Stimulated activated CD8-positive, alpha-beta memory T cell treated with anti-CD3 and anti-CD28 coated beads, Interleukin-12 subunit alpha, Interleukin-12 subunit beta, amount 100 ng/mL, for 24 hours (primary cell): ENCODE data around the gene EDNRA.

Experiments used
- DNase-seq: peaks from one replicate; pipeline ENCODE4 v3.0.0-alpha.2; 2020; ENCODE audit errors: extremely low read depth

The EDNRA gene

GRCh38 chr4:147498031-147498660, 17.2 kb downstream of the EDNRA start:
- DNase-seq: no peak

GRCh38 chr4:147508346-147508745, 27.4 kb downstream of the EDNRA start:
- DNase-seq: no peak

GRCh38 chr4:147509386-147509785, 28.5 kb downstream of the EDNRA start:
- no peak for DNase-seq

GRCh38 chr4:147510962-147511668, 30.2 kb downstream of the EDNRA start:
- DNase-seq: no peak

- no peak for DNase-seq
Observed at GRCh38 chr4:147513091-147513490, 32.2 kb downstream of the EDNRA start.

- no peak for DNase-seq
Observed at GRCh38 chr4:147513952-147514351, 33.1 kb downstream of the EDNRA start.

- DNase-seq: no peak
Observed at GRCh38 chr4:147515220-147515936, 34.5 kb downstream of the EDNRA start.

- no peak for DNase-seq
Observed at GRCh38 chr4:147516133-147516532, 35.2 kb downstream of the EDNRA start.

GRCh38 chr4:147518086-147518485, 37.2 kb downstream of the EDNRA start:
- no peak for DNase-seq

GRCh38 chr4:147518846-147519767, 38.2 kb downstream of the EDNRA start:
- no peak for DNase-seq

GRCh38 chr4:147524601-147525000, 43.7 kb downstream of the EDNRA start:
- DNase-seq: no peak

- DNase-seq: no peak
Observed at GRCh38 chr4:147525494-147526271, 44.8 kb downstream of the EDNRA start.

- no peak for DNase-seq
Observed at GRCh38 chr4:147526272-147526654, 45.4 kb downstream of the EDNRA start.

- DNase-seq: no peak
Observed at GRCh38 chr4:147528054-147528453, 47.2 kb downstream of the EDNRA start.

- DNase-seq: no peak
Observed at GRCh38 chr4:147530134-147530533, 49.2 kb downstream of the EDNRA start.

GRCh38 chr4:147530723-147531122, 49.8 kb downstream of the EDNRA start:
- no peak for DNase-seq

- no peak for DNase-seq
Observed at GRCh38 chr4:147532896-147533295, 52.0 kb downstream of the EDNRA start.

GRCh38 chr4:147533331-147533730, 52.4 kb downstream of the EDNRA start:
- no peak for DNase-seq

GRCh38 chr4:147535124-147535523, 54.2 kb downstream of the EDNRA start:
- DNase-seq: no peak

- no peak for DNase-seq
Observed at GRCh38 chr4:147538711-147539110, 57.8 kb downstream of the EDNRA start.

- no peak for DNase-seq
Observed at GRCh38 chr4:147539959-147540358, 59.1 kb downstream of the EDNRA start.
